HG02943 (cell line): ENCODE data around the gene TOMM70.
"Not testable (repeated sequence)": the region's sequence is repeated elsewhere in the genome, so short reads cannot be mapped to it uniquely, and the experiment has no call there.

ENCODE experiments used
- ATAC-seq: cut with Tn5 transposase; IDR thresholded peaks from one replicate; pipeline ENCODE4 v1.9.1; 2021; ENCODE audit warnings: mild to moderate bottlenecking, low read depth, moderate library complexity; ENCODE audit not compliant: unreplicated experiment

The TOMM70 gene

DNA sequence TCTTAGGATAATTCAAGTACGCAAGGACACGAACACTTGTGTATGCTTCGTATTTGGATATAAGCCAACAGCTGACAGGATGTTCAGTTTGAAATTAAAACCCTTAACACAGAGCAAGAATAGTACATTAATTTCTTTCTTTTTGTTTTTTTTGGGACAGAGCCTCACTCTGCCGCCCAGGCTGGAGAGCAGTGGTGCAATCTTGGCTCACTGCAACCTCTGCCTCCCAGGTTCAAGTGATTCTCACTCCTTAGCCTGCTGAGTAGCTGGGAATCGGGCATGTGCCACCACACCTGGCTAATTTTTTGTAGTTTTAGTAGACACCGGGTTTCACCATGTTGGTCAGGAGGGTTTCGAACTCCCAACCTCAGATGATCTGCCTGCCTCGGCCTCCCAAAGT is 32.4 kb downstream of the TOMM70 start:
- no peak for ATAC-seq

DNA sequence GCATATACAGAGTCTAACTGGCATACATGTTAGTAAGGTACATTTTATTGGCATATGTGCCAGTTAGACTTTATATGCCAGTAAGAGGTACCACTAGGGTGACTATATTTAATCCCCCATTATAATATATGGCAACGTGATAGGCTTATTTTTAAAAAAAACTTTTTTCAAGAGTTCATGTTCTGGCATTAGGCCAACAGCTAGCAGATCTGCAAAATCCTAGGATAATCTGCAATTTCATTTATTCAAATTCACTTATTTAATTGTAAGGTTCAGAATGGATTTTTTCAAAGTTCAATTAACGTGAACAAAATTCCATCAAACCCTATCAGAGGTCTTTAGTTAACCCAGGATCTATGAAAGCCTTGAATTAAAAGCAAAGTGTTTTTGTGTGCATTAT is 34.5 kb downstream of the TOMM70 start:
- no peak for ATAC-seq

DNA sequence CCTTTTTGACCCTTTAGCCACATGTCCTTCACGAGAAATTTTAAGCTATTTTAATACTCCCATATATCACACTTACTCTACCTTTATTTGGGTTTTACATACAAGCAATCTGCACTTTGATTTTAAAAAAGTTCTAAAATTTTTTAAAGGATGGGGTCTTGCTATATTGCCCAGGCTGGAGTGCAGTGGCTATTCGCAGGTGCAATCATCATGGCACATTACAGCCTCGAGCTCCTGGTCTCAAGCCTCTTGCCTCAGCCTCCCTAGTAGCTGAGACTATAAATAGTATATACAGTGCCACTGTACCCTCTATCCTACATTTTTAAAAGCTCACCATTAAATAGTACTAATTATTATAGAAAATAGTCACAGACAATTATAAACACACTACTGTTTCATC is 36.5 kb downstream of the TOMM70 start:
- no peak for ATAC-seq

GRCh38 chr3:100361897-100362296 is 39.0 kb downstream of the TOMM70 start:
- ATAC-seq = no peak

GRCh38 chr3:100360757-100361496 is 40.0 kb downstream of the TOMM70 start:
- no peak for ATAC-seq

DNA sequence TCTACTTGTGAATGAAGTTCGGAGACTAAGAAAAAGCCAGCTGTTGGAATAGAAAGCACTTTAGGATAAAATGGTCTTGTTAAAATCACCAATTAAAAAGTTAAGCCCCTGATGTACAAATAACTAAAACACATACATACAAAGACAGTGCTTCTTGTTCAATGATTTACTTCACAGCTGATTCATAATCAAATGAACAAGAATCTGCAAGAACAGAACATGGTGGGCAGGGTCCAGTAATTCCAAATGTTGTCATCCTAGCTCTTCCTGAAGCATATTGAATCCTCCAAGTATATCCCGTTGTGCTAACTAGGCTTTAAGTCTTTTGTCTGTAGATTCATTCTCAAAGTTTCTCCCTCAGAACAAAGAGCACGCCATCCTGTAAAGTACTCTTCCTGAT is 41.9 kb downstream of the TOMM70 start:
- no peak for ATAC-seq

DNA sequence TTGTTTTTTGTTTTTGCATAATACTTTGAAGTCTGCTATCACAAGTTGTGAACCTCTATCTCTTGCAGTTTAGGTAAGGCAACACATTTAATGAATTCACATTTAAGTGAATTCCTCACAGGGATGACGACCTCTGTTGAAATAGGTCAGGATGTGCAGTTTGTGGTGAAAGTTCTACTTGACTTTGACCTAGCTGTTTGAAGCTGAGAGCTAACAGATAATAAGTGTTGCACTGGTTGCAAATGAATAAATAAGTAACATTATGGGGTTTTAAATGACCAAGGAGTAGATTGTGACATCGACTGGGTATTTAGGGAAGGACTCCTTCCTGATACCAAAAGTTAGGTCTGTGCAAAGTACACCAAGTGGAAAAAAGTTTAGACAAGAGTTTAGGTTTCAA is 42.5 kb downstream of the TOMM70 start:
- ATAC-seq = no peak

DNA sequence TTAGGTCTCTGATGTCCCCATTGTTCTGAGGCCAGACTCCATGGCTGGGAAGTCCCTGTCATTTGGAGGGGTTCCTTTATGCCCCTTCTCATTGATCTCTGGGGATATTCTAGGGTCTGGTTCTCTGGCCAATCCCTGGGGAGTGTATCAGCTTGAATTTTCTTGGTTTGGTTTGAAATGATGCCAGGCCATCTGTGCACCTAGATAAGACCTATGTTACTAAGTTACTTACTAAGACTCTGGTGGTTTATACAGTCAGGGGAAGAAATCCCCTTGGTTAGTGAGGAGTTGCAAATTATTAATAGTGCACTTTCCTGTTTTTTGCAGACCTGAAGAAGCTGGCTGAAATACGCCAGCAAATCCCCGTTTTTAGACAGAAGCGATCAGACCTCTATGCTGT is 46.0 kb downstream of the TOMM70 start:
- no peak for ATAC-seq

DNA sequence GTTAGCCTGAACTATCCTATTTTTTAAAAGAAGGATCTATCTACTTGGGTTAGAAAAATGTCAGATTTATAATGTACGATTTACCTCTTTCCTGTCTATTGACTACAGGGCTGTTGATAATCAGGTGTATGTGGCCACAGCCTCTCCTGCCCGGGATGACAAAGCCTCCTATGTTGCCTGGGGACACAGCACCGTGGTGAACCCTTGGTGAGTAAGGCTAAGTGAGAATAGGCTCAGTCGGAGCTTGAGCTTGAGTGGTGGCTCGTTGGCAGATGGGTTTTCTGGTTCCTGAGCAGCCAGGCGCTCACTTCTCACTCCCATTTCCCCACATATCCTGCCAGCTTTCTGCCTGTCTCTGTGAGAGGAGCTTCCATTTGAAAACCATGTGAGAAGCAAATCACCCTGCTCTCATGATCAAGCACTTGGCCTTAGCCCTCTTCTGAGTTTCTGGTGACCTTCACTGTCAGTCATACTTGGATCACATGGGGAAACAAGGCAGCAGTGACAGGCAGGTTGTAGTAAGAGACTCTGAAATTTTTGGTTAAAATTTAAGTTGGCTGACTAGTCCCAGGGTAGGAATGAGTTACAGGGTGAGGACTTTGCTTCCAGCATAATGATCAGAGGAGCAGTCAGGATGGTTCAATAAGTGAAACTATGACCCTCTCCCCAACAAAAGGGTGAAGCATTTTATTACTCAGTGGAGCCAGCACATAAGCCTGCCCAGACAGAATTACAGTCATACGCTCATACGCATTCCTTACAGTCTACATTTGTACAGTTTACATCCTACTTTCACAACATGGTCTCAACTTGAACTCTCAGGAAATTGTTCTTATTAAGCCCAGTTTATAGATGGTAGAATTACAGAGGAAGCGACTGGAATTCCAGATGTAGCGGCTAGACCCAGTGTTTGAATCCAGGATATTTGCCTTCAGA is 48.3 kb downstream of the TOMM70 start:
- no peak for ATAC-seq

- not testable (repeated sequence) for ATAC-seq
Observed at GRCh38 chr3:100351770-100352169, 49.1 kb downstream of the TOMM70 start.

GRCh38 chr3:100348727-100349126 is 52.2 kb downstream of the TOMM70 start:
- no peak for ATAC-seq

- no peak for ATAC-seq
Observed at GRCh38 chr3:100340527-100340926, 60.4 kb downstream of the TOMM70 start.

DNA sequence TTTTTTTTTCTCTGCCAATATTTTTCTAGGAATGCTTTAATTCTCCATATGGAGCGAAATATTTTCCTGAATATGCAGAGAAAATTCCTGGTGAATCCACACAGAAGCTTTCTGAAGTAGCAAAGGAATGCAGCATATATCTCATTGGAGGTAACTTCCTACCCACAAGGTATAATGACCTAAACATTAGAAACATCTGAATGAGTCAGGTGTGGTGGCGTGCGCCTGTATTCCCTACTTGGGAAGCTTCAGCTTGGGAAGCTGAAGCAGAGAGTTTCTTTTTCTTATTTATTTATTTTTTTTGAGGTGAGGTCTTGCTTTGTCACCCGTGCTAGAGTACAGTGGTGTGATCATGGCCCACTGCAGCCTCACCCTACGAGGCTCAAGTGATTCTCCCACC is 61.1 kb downstream of the TOMM70 start:
- no peak for ATAC-seq

GRCh38 chr3:100338911-100339310 is 62.0 kb downstream of the TOMM70 start:
- no peak for ATAC-seq

DNA sequence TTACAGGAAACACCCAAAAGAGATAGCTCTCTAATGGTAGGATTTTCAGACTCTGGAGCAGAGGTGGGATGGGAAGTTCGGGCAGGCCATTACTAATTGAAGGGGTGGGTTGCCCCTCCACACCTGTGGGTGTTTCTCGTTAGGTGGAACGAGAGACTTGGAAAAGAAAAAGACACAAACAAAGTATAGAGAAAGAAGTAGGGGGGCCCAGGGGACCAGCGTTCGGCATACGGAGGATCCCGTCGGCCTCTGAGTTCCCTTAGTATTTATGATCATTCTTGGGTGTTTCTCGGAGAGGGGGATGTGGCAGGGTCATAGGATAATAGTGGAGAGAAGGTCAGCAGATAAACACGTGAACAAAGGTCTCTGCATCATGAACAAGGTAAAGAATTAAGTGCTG is 64.7 kb downstream of the TOMM70 start:
- ATAC-seq = not testable (repeated sequence)

DNA sequence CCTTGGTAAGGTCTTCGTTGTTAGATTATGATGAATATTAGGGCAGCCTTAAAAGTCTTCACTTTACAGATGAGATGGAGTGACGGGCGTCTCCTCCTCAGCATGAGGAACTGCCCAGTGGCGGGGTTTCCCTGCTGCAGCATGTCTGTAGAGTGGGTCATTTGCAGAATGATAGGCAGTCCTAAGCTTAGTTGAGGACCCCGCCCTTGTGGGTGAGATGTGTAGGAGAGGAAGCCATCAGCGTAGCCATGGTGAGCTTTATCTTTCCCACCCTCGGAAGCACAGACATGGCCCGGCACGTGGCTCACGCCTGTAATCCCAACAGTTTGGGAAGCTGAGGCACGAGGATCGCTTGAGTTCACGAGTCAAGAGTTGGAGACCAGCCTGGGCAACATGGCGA is 65.5 kb downstream of the TOMM70 start:
- ATAC-seq = no peak

DNA sequence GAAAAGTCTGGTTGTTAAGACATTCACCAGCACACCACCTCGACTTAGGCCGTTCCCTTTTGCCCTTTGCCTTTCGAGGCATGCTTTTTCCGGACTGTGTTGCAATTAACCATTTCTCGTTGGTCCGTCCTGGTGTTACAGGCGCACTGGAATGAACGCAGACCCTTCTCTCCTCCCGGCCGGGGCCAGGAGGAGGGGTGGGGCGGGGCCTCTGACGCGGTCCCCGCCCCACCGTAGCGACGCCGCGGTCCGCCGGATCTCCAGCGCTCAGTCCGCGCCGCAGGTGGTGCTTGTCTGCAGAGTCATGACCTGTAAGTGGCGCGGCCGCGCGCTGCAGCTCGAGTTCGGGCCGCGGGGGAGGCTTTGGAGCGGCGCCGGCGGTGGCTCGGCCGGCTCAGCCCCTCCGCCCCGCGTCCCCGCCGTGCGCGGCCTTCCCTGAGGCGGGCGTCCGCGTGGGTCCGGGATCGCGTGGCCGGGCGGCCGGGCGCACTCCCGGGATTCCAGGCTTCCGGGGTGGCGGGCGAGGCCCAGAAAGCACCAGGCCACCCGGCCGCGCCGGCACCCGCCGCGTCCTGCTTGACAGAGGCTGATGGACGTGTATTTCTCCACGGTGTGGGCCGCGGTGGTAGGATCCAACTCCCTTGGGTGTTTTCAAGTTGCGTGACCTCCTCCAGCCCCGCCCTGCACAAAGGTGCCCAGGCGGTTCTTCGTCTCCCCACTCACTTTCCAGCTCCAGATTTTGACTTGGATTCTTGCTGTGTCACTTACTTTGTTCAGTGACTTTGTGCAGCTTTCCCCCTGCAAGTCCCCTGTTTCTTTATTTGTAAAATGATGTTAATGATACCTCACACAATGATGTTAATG is 66.2 kb downstream of the TOMM70 start, which contains the start of gene NIT2:
Gene NIT2 (plus strand): TSS at position 270 of the 864 bp plus-strand sequence. CDS start 35 bp downstream, at position 305.
- peak; percentile 96 for ATAC-seq

DNA sequence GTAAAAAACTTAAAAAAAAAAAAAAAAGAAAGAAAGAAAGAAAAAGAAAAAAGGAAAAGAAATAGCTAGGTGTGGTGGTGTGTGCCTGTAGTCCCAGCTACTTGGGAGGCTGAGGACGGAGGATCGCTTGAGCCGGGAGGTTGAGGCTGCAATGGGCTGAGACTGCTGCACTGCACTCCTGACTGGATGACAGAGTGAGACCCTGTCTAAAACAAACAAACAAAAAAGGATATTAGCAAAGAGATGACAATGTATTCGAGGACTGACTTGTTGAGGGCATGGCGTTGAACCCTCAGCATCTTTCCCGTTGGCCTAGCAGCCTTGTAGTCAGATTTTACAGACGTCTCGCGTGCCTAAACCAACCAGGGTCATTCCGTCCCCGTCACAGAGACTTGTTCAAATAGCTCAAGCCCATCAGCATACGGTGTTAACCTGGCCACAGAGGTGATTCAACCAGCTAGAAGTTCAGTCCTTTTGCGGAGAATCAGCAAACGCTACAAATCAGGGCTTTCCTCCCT is 66.9 kb downstream of the TOMM70 start:
- no peak for ATAC-seq

- no peak for ATAC-seq
Observed at GRCh38 chr3:100333051-100333450, 67.8 kb downstream of the TOMM70 start.

DNA sequence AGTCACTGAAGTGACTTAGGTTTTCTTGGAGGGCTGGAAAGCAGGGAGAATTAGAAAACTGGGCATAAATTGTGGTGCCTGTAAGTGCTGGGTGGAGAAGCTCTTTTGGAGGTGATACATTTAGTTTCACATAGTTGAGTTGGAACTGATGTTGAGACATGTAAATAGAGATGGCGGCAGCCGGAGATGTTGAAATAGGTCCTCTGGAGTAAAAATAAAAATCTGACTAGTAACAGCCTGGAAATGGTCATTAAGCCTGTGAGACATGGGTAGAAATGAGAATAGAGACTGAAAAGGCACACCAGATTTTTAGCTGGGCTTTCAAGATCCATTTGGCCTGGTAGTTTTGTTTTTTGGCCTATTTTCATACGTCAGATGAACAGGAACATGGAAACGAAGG is 69.2 kb downstream of the TOMM70 start:
- no peak for ATAC-seq
